Immature natural killer cell (primary cell): ENCODE measurements around the gene RGPD8. TPM values are rescaled to one million over a fixed set of nuclear protein-coding genes. Genes with fewer than 3 reads are reported as not detected.
"Not testable (repeated sequence)": the region's sequence is repeated elsewhere in the genome, so short reads cannot be mapped to it uniquely, and the experiment has no call there.

Experiments
- DNase-seq, 3 donors: peaks; one replicate each; pipeline ENCODE4 v3.0.0; 2022; ENCODE audit warnings: mixed read lengths in 1 of 3
- H3K27ac Mint-ChIP-seq, 6 donors: one replicate each; pipeline ENCODE4 v1.8.0; 2020; ENCODE audit warnings: mixed read lengths in 6 of 6, mild to moderate bottlenecking in 5 of 6, inconsistent platforms in 4 of 6, moderate library complexity in 3 of 6
- H3K27me3 Mint-ChIP-seq, 3 donors: one replicate each; pipeline ENCODE4 v1.8.0; 2020 to 2021; ENCODE audit warnings: low read depth in 3 of 3, mild to moderate bottlenecking in 3 of 3, mixed read lengths in 3 of 3, moderate library complexity in 3 of 3, inconsistent platforms in 1 of 3
- H3K36me3 Mint-ChIP-seq, 3 donors: one replicate each; pipeline ENCODE4 v1.8.0; 2020; ENCODE audit warnings: mixed read lengths in 3 of 3, inconsistent platforms in 2 of 3, mild to moderate bottlenecking in 2 of 3
- H3K4me1 Mint-ChIP-seq, 2 donors: one replicate each; pipeline ENCODE4 v1.8.0; 2020; ENCODE audit warnings: inconsistent platforms in 2 of 2, mild to moderate bottlenecking in 2 of 2, mixed read lengths in 2 of 2, moderate library complexity in 1 of 2
- H3K4me3 Mint-ChIP-seq, 5 donors: one replicate each; pipeline ENCODE4 v1.8.0; 2020; ENCODE audit warnings: mild to moderate bottlenecking in 5 of 5, mixed read lengths in 5 of 5, inconsistent platforms in 3 of 5, moderate library complexity in 3 of 5
- H3K9me3 Mint-ChIP-seq, 6 donors: one replicate each; pipeline ENCODE4 v1.8.0; 2020; ENCODE audit warnings: mild to moderate bottlenecking in 6 of 6, mixed read lengths in 6 of 6, inconsistent platforms in 4 of 6, moderate library complexity in 3 of 6
- polyA plus RNA-seq, 3 donors: library from polyadenylated mRNA; unstranded; fragments of 300-500 nt; fragmentation: Illumina TruSeq; gene quantifications; one replicate each; pipeline ENCODE4 v1.2.3, GENCODE V29; 2021

Gene RGPD8
- 1 to 10 TPM in 1 of 3 donors, under 1 TPM in 2; 0.58 to 2.3 (median 0.76) TPM for polyA plus RNA-seq

GRCh38 chr2:112433480-112433879 lies at the start of gene RGPD8:
TSS of gene RGPD8 (minus strand) at chr2:112433645. CDS start at chr2:112433453, 192 bp downstream.
- H3K27me3 Mint-ChIP-seq, H3K36me3 Mint-ChIP-seq, H3K9me3 Mint-ChIP-seq: not testable (repeated sequence)
- DNase-seq, result peak; percentile 88 to 90 (median 88)
- peaks cover 13 to 29% of the 10 kb centered on the region in 2 donors for H3K4me1 Mint-ChIP-seq
- H3K27ac Mint-ChIP-seq, result peak within 1 kb of the TSS; percentile 68 to 88 (median 72)
- H3K4me3 Mint-ChIP-seq, result peak within 1 kb of the TSS; percentile 71 to 81 (median 80)

GRCh38 chr2:112483042-112483473 lies 49.6 kb upstream of the RGPD8 start:
- Mint-ChIP-seq H3K4me1 (peaks cover 30 to 32% of the 10 kb centered on the region in 2 donors), H3K27ac (peak overlapping the region in 5 of 6 donors; percentile 51 to 86 (median 67)), H3K4me3 (peak overlapping the region; percentile 91 to 98 (median 94)), H3K36me3 (no peaks in the 10 kb centered on the region), H3K27me3 (peaks cover 2 to 13% (median 4%) of the 10 kb centered on the region in 3 donors), H3K9me3 (no peaks in the 10 kb centered on the region)
- DNase-seq, result no peak

GRCh38 chr2:112482309-112483041 lies 49.0 kb upstream of the RGPD8 start:
- peak overlapping the region; percentile 74 to 90 (median 85) for H3K27ac Mint-ChIP-seq
- H3K4me3 Mint-ChIP-seq, result peak overlapping the region; percentile 91 to 98 (median 94)
- H3K36me3 Mint-ChIP-seq, result no peaks in the 10 kb centered on the region
- DNase-seq, result peak; percentile 3 to 27 (median 10)
- no peaks in the 10 kb centered on the region for H3K9me3 Mint-ChIP-seq
- H3K27me3 Mint-ChIP-seq, result peaks cover 2 to 13% (median 4%) of the 10 kb centered on the region in 3 donors
- peaks cover 30 to 32% of the 10 kb centered on the region in 2 donors for H3K4me1 Mint-ChIP-seq

- H3K4me1 Mint-ChIP-seq, result peaks cover 30 to 32% of the 10 kb centered on the region in 2 donors
Measured at GRCh38 chr2:112481528-112482233, 48.2 kb upstream of the RGPD8 start, which contains the start of gene TTL. TSS of gene TTL (plus strand) at chr2:112482156. CDS start at chr2:112482345, 189 bp downstream.

GRCh38 chr2:112481050-112481527 lies 47.6 kb upstream of the RGPD8 start:
- Mint-ChIP-seq H3K36me3 (no peaks in the 10 kb centered on the region), H3K4me3 (peak overlapping the region; percentile 92 to 97 (median 94)), H3K27ac (peak overlapping the region; percentile 89 to 93 (median 92)), H3K9me3 (no peaks in the 10 kb centered on the region), H3K4me1 (peaks cover 30 to 32% of the 10 kb centered on the region in 2 donors), H3K27me3 (peaks cover 2 to 13% (median 4%) of the 10 kb centered on the region in 3 donors)
- DNase-seq, result peak; percentile 68 to 76 (median 74)

More at GRCh38 chr2:112481528-112482233, 48.2 kb upstream of the RGPD8 start, which contains the start of gene TTL:
- Mint-ChIP-seq H3K36me3 (no peaks in the 10 kb centered on the region), H3K27me3 (peaks cover 2 to 13% (median 4%) of the 10 kb centered on the region in 3 donors), H3K27ac (peak within 1 kb of the TSS; percentile 89 to 93 (median 92)), H3K9me3 (no peaks in the 10 kb centered on the region), H3K4me3 (peak within 1 kb of the TSS; percentile 92 to 98 (median 94))
- peak; percentile 67 to 71 (median 71) for DNase-seq

GRCh38 chr2:112480530-112481049 lies 47.1 kb upstream of the RGPD8 start:
- Mint-ChIP-seq H3K4me3 (peak overlapping the region; percentile 92 to 97 (median 94)), H3K9me3 (no peaks in the 10 kb centered on the region), H3K27me3 (peaks cover 2 to 13% (median 4%) of the 10 kb centered on the region in 3 donors), H3K4me1 (peaks cover 29 to 32% of the 10 kb centered on the region in 2 donors), H3K36me3 (no peaks in the 10 kb centered on the region), H3K27ac (peak overlapping the region; percentile 63 to 92 (median 89))
- no peak for DNase-seq

- peaks cover 2 to 8% (median 5%) of the 10 kb centered on the region in 3 donors for H3K27me3 Mint-ChIP-seq
- no peak overlapping the region for H3K4me3 Mint-ChIP-seq
- H3K9me3 Mint-ChIP-seq, result no peaks in the 10 kb centered on the region
- no peak for DNase-seq
- H3K36me3 Mint-ChIP-seq, result no peaks in the 10 kb centered on the region
- peaks cover 13 to 14% of the 10 kb centered on the region in 2 donors for H3K4me1 Mint-ChIP-seq
- H3K27ac Mint-ChIP-seq, result no peak overlapping the region
Measured at GRCh38 chr2:112476434-112476833, 43.0 kb upstream of the RGPD8 start.

GRCh38 chr2:112474844-112475486 lies 41.5 kb upstream of the RGPD8 start:
- DNase-seq, result no peak
- Mint-ChIP-seq H3K9me3 (no peaks in the 10 kb centered on the region), H3K36me3 (no peaks in the 10 kb centered on the region), H3K27me3 (peaks cover 0 to 3% (median 0%) of the 10 kb centered on the region in 3 donors), H3K4me1 (no peaks in the 10 kb centered on the region), H3K27ac (no peak overlapping the region), H3K4me3 (no peak overlapping the region)

GRCh38 chr2:112472547-112473263 lies 39.3 kb upstream of the RGPD8 start:
- Mint-ChIP-seq H3K9me3 (no peaks in the 10 kb centered on the region), H3K27me3 (peaks cover 1 to 4% (median 2%) of the 10 kb centered on the region in 3 donors), H3K4me1 (no peaks in the 10 kb centered on the region), H3K36me3 (no peaks in the 10 kb centered on the region), H3K4me3 (no peak overlapping the region), H3K27ac (no peak overlapping the region)
- no peak for DNase-seq

GRCh38 chr2:112465382-112465781 lies 31.9 kb upstream of the RGPD8 start:
- no peak overlapping the region for H3K27ac Mint-ChIP-seq
- H3K4me1 Mint-ChIP-seq, result no peaks in the 10 kb centered on the region
- H3K9me3 Mint-ChIP-seq, result peaks cover 0 to 1% (median 0%) of the 10 kb centered on the region in 6 donors
- H3K36me3 Mint-ChIP-seq, result peaks cover 0 to 3% (median 0%) of the 10 kb centered on the region in 3 donors
- peaks cover 2 to 18% (median 2%) of the 10 kb centered on the region in 3 donors for H3K27me3 Mint-ChIP-seq
- no peak for DNase-seq
- H3K4me3 Mint-ChIP-seq, result no peak overlapping the region

- Mint-ChIP-seq H3K4me3 (no peak overlapping the region), H3K36me3 (peaks cover 0 to 3% (median 0%) of the 10 kb centered on the region in 3 donors), H3K4me1 (no peaks in the 10 kb centered on the region), H3K9me3 (peaks cover 0 to 1% (median 0%) of the 10 kb centered on the region in 6 donors), H3K27ac (no peak overlapping the region), H3K27me3 (peaks cover 0 to 21% (median 2%) of the 10 kb centered on the region in 3 donors)
- no peak for DNase-seq
Measured at GRCh38 chr2:112463256-112463655, 29.8 kb upstream of the RGPD8 start.

- no peaks in the 10 kb centered on the region for H3K4me1 Mint-ChIP-seq
Measured at GRCh38 chr2:112462178-112462577, 28.7 kb upstream of the RGPD8 start.

More at GRCh38 chr2:112462178-112462577, 28.7 kb upstream of the RGPD8 start:
- H3K36me3 Mint-ChIP-seq, result no peaks in the 10 kb centered on the region
- DNase-seq, result no peak
- peaks cover 0 to 18% (median 2%) of the 10 kb centered on the region in 3 donors for H3K27me3 Mint-ChIP-seq
- H3K4me3 Mint-ChIP-seq, result no peak overlapping the region
- H3K27ac Mint-ChIP-seq, result no peak overlapping the region
- peaks cover 0 to 1% (median 0%) of the 10 kb centered on the region in 6 donors for H3K9me3 Mint-ChIP-seq
